ENCODE measurements around the gene SYNE1.

The SYNE1 gene

GRCh38 chr6:152273638-152274037 lies 363.5 kb downstream of the SYNE1 start:
- DNase-seq (ENCODE audit: low spot score): no peak

GRCh38 chr6:152273002-152273401 lies 364.2 kb downstream of the SYNE1 start:
- DNase-seq (ENCODE audit: low spot score): no peak

GRCh38 chr6:152272486-152272885 lies 364.7 kb downstream of the SYNE1 start:
- DNase-seq (ENCODE audit: low spot score): no peak

- DNase-seq (ENCODE audit: low spot score): peak; percentile 8
Observed at GRCh38 chr6:152271776-152272464, 365.2 kb downstream of the SYNE1 start.

GRCh38 chr6:152270301-152270925 lies 366.7 kb downstream of the SYNE1 start:
- DNase-seq (ENCODE audit: low spot score): peak; percentile 9

GRCh38 chr6:152268846-152269442 lies 368.2 kb downstream of the SYNE1 start:
- peak; percentile 54 for DNase-seq (ENCODE audit: low spot score)

- peak; percentile 14 for DNase-seq (ENCODE audit: low spot score)
Observed at GRCh38 chr6:152267967-152268845, 369.0 kb downstream of the SYNE1 start.

- DNase-seq (ENCODE audit: low spot score): no peak
Observed at GRCh38 chr6:152265651-152266050, 371.5 kb downstream of the SYNE1 start.

GRCh38 chr6:152263582-152263981 lies 373.6 kb downstream of the SYNE1 start:
- no peak for DNase-seq (ENCODE audit: low spot score)

GRCh38 chr6:152261179-152261578 lies 376.0 kb downstream of the SYNE1 start:
- DNase-seq (ENCODE audit: low spot score): no peak

- no peak for DNase-seq (ENCODE audit: low spot score)
Observed at GRCh38 chr6:152259234-152259633, 377.9 kb downstream of the SYNE1 start.

GRCh38 chr6:152257581-152257980 lies 379.6 kb downstream of the SYNE1 start:
- DNase-seq (ENCODE audit: low spot score): no peak

GRCh38 chr6:152250127-152250526 lies 387.0 kb downstream of the SYNE1 start:
- DNase-seq (ENCODE audit: low spot score): no peak

- no peak for DNase-seq (ENCODE audit: low spot score)
Observed at GRCh38 chr6:152248980-152249379, 388.2 kb downstream of the SYNE1 start.

- no peak for DNase-seq (ENCODE audit: low spot score)
Observed at GRCh38 chr6:152246554-152247337, 390.4 kb downstream of the SYNE1 start.

- DNase-seq (ENCODE audit: low spot score): no peak
Observed at GRCh38 chr6:152244998-152245630, 392.0 kb downstream of the SYNE1 start.

GRCh38 chr6:152241013-152241766 lies 396.0 kb downstream of the SYNE1 start:
- DNase-seq (ENCODE audit: low spot score): no peak

- no peak for DNase-seq (ENCODE audit: low spot score)
Observed at GRCh38 chr6:152240436-152240835, 396.7 kb downstream of the SYNE1 start.

GRCh38 chr6:152236370-152237097 lies 400.6 kb downstream of the SYNE1 start:
- DNase-seq (ENCODE audit: low spot score): no peak

Data from COLO829 (cell line).